Spleen (tissue), 7 donors: ENCODE results near the gene KRT79.

ENCODE experiments used
- CTCF ChIP-seq, 11 experiments: fragments of 200-600 bp in 7 of 11; fragments of 450-650 bp in 4 of 11; sonication (generic) in 4 of 11; IDR thresholded peaks in 8 of 11; conservative IDR thresholded peaks in 3 of 11; 1 replicate in 7 of 11; 2 replicates in 4 of 11; pipeline versions ENCODE4 v1.4.0 to v1.8.0; 2016 to 2021; ENCODE audit warnings: antibody characterized with exemption in 11 of 11, inconsistent platforms in 4 of 11, mild to moderate bottlenecking in 1 of 11
- POLR2A ChIP-seq, 3 donors: fragments of 450-650 bp; IDR thresholded peaks; one replicate each; pipeline ENCODE4 v1.5.1; 2017; ENCODE audit warnings: antibody characterized with exemption in 3 of 3, mild to moderate bottlenecking in 1 of 3
- POLR2AphosphoS5 ChIP-seq, 3 donors: sonication (generic); formaldehyde crosslinking; IDR thresholded peaks; one replicate each; pipeline ENCODE4 v1.5.1; 2017; ENCODE audit warnings: antibody characterized with exemption in 3 of 3
- donor health status: DM: no; HTN: no; CAD: no; lungs with moderate emphysema.
- donor health status: DM: no; HTN: no; CAD: no.
- donor health status: DM: no; HTN: no; CAD: no.

- no peak for TF ChIP-seq CTCF (IDR thresholded peaks at IDR 0.05 in 8 of 11, conservative IDR thresholded peaks at IDR 0.05 in 3 of 11)
- TF ChIP-seq POLR2A (IDR thresholded peaks at IDR 0.05) = no peak
- TF ChIP-seq POLR2AphosphoS5 (IDR thresholded peaks at IDR 0.05) = no peak
These were observed 20.0 kb downstream of the KRT79 start, which contains the start of gene KRT4 for GRCh38 chr12:52813885-52814709.
